HG03108 (cell line): ENCODE data around the gene PLCB1.
"Not testable (repeated sequence)": the region's sequence is repeated elsewhere in the genome, so short reads cannot be mapped to it uniquely, and the experiment has no call there.

Experiments
- ATAC-seq: cut with Tn5 transposase; IDR thresholded peaks from one replicate; pipeline ENCODE4 v1.9.1; 2021; ENCODE audit warnings: moderate library complexity; ENCODE audit not compliant: unreplicated experiment

PLCB1 gene

GRCh38 chr20:8639112-8639778 is 507.2 kb downstream of the PLCB1 start:
- no peak for ATAC-seq

GRCh38 chr20:8640461-8640860 is 508.4 kb downstream of the PLCB1 start:
- no peak for ATAC-seq

- no peak for ATAC-seq
Measured at GRCh38 chr20:8642247-8642646, 510.2 kb downstream of the PLCB1 start.

- not testable (repeated sequence) for ATAC-seq
Measured at GRCh38 chr20:8644468-8644867, 512.4 kb downstream of the PLCB1 start.

- ATAC-seq: no peak
Measured at GRCh38 chr20:8645326-8645725, 513.3 kb downstream of the PLCB1 start.

- ATAC-seq: no peak
Measured at GRCh38 chr20:8646033-8646441, 514.0 kb downstream of the PLCB1 start.

GRCh38 chr20:8646716-8647115 is 514.6 kb downstream of the PLCB1 start:
- no peak for ATAC-seq

- ATAC-seq: no peak
Measured at GRCh38 chr20:8647961-8648441, 515.9 kb downstream of the PLCB1 start.

GRCh38 chr20:8648466-8648865 is 516.4 kb downstream of the PLCB1 start:
- no peak for ATAC-seq

GRCh38 chr20:8652396-8652795 is 520.3 kb downstream of the PLCB1 start:
- ATAC-seq: no peak

GRCh38 chr20:8654486-8654885 is 522.4 kb downstream of the PLCB1 start:
- ATAC-seq: no peak

GRCh38 chr20:8656335-8656734 is 524.3 kb downstream of the PLCB1 start:
- ATAC-seq: no peak

- no peak for ATAC-seq
Measured at GRCh38 chr20:8657664-8658063, 525.6 kb downstream of the PLCB1 start.

- ATAC-seq: no peak
Measured at GRCh38 chr20:8658103-8658502, 526.0 kb downstream of the PLCB1 start.

- no peak for ATAC-seq
Measured at GRCh38 chr20:8661229-8661952, 529.3 kb downstream of the PLCB1 start.

GRCh38 chr20:8662433-8662954 is 530.4 kb downstream of the PLCB1 start:
- ATAC-seq: no peak

- ATAC-seq: no peak
Measured at GRCh38 chr20:8663424-8663823, 531.4 kb downstream of the PLCB1 start.

- ATAC-seq: no peak
Measured at GRCh38 chr20:8664778-8665177, 532.7 kb downstream of the PLCB1 start.

- no peak for ATAC-seq
Measured at GRCh38 chr20:8667306-8667705, 535.2 kb downstream of the PLCB1 start.

GRCh38 chr20:8670207-8670892 is 538.3 kb downstream of the PLCB1 start:
- no peak for ATAC-seq

GRCh38 chr20:8670893-8671215 is 538.8 kb downstream of the PLCB1 start:
- ATAC-seq: no peak
